GM18861 (cell line): ENCODE results near the gene DHCR24.
"Not testable (repeated sequence)": the region's sequence is repeated elsewhere in the genome, so short reads cannot be mapped to it uniquely, and the experiment has no call there.

Experiments
- ATAC-seq: cut with Tn5 transposase; IDR thresholded peaks from one replicate; pipeline ENCODE4 v1.9.1; 2021; ENCODE audit not compliant: unreplicated experiment

Gene DHCR24, protein sequence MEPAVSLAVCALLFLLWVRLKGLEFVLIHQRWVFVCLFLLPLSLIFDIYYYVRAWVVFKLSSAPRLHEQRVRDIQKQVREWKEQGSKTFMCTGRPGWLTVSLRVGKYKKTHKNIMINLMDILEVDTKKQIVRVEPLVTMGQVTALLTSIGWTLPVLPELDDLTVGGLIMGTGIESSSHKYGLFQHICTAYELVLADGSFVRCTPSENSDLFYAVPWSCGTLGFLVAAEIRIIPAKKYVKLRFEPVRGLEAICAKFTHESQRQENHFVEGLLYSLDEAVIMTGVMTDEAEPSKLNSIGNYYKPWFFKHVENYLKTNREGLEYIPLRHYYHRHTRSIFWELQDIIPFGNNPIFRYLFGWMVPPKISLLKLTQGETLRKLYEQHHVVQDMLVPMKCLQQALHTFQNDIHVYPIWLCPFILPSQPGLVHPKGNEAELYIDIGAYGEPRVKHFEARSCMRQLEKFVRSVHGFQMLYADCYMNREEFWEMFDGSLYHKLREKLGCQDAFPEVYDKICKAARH

DNA sequence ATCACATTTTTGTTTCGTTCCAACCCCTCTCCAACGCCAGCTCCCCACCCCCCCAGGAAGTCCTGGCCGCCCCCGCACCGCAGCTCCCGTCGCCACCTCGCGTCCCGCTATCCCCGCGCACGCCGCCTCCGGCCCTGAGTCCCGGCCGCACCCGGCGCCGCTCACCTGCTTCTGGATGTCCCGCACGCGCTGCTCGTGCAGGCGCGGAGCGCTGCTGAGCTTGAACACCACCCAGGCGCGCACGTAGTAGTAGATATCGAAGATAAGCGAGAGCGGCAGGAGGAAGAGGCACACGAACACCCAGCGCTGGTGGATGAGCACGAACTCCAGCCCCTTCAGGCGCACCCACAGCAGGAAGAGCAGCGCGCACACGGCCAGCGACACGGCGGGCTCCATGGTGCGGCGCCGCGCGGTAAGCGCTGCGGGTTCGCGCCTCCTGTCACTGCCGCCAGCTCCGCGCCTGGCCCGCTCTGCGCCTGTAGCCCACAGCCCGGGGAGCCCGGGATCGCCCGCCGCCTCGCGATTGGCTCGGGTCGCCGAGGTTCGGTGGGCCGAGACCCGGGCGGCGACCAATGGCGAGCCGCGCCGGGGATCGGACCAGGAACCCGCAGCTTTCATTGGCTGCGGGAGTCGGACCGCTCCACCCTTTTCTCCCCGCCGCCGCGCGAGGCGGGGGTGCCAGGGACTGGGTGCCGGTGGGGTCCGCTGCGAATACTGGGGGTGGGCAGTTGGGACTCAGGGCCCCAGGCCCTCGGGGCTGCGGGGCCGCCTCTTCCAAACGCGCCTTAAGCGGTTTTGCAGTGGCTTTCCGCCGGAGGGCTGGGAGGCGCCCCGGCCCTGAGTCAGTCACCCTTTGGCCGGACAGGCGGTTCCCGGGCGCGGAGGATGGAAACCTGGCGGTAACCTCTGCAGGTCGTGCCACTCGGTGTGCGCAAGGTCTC lies at the start of gene DHCR24:
TSS of gene DHCR24 (minus strand) at position 472 of the 941 bp plus-strand sequence. CDS start at position 396, 76 bp downstream.
- peak; percentile 89 for ATAC-seq

DNA sequence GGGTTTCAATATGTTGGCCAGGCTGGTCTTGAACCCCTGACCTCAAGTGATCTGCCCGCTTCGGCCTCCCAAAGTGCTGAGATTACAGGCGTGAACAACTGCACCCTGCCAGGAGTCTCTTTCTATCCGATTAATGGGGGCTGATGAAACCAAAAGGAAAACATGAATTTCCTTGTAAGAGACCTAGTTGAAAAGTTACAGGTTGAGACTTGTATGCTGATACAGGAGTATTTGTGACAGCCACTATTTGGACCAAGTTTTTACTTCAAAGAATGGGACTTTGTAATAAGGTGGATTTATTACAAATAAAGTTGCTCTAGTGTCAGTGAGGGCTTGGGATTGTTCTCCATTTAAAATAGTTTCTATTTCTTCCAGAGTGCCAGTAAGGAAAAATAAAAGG lies 49.8 kb upstream of the DHCR24 start:
- ATAC-seq: no peak

DNA sequence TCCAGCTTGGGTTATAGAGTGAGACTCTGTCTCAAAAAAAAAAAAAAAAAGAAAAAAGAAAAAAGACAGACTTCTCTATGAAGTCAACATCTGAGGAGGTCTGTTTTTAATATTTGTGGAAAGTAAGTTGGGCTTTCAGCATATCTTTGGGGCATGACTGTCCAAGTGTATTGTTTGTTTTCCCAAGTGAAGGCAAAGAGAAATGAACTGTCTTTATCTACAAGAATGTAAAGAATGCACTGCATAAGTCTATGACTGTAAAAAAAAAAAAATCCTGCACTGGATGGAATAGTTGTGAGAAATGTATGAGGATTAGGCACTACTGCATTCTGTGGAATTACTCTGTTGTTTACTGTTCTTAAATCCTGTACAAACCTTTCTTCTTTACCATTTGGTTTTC lies 47.9 kb upstream of the DHCR24 start:
- no peak for ATAC-seq

DNA sequence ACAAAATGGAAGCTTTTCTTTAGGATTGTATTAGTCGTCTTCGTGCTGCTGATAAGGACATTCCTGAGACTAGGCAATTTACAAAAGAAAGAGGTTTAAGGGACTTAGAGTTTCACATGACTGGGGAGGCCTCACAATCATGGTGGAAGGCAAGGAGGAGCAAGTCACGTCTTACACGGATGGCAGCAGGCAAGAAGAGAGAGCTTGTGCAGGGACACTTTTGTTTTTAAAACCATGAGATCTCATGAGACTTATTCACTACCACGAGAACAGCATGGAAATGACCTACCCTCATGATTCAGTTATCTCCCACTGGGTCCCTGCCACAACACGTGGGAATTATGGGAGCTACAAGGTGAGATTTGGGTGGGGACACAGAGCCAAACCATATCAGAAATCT lies 47.1 kb upstream of the DHCR24 start:
- not testable (repeated sequence) for ATAC-seq

DNA sequence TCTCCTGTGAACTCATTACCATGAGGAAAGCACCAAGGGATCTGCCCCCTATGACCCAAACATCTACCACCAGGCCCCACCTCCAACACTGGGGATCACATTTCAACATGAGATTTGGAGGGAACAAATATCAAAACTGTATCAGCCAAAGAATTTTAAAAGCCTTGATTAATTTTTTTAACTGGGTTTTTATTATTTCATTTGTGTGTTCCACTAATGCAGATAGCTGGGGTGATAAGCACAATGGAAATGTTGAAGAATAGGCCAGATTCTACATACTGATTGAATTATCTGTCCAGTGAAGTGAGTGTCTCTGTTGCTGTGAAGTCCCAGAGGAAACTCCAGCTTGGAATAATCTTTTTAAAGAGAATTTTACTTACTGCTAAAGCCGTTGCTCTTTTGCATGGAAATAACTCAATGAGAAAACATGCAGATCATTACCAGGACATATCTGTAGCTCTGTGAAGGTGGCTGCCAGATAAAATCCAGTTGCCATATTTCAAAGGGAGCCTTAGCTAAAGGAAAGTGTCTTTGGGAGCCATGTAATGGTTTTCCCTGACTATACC lies 44.4 kb upstream of the DHCR24 start:
- no peak for ATAC-seq

DNA sequence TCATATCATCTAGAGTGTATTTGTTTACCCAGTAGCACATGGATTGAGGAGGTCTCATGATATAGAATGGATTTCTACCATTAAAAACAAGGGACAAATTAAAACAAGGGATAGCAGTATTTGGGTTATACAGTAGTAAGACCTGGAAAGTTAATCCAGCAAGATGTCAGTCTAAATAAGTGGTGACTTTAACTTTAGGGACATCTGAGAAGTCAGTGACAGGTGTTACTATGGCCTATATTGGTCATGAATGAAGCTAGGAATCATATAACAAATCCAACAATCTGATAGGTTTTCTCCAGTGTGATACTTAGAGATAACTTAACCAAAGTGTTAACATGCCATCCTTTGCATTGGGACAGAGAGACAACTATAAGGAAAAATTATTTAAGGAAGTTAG lies 42.7 kb upstream of the DHCR24 start:
- ATAC-seq: no peak

DNA sequence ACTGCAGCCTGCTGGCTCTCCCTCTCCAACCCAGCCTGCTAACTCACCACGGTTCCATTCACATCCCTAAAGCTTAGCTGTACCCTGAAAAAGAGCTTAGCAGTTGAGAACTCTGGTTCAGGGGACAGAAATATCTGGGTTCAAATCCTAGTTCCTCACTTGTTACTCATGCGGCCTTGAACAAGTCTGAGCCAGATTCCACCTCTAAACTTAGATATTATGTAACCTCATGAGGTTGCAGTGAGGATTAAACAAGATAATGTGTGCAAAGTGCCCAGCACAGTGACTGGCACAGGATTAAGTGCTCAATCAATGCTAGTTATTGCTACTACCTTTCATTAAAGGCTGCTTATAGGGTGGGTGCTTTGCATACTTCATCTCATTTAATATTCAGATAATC lies 41.3 kb upstream of the DHCR24 start:
- ATAC-seq: no peak

DNA sequence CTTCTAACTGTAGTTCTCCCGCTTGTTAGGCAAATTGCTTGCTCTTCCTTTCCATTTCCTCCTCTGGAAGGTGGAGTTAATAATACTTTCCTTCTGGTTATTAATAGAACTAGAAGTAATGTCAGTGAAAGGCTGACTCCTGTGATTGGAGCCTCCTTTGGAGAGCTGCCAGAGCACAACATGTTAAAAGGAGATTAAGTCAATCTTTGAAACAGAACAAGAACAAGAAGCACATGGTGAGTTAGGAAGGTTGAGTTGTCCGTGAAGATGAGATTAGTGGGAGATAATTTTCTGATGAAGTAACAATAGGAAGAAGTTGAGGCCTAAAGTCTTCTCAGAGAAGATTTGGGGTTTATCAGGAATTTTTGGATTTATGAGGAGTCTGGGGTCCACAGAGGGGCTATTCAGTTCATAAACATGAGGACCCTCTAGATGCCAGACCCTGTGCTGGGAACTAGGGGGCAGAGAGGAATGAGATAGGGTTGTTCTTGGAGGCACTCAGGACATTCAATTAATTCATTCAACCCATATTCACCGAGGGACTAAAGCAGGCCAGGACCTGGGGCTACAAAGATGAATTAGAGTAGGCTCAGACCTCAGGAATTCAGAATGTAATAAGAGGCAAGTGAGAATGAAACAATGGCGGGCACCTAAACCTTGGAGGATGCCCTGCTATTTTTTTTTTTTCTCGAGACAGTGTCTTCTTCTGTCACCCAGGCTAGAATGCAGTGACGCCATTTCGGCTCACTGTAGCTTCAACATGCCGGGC lies 40.7 kb upstream of the DHCR24 start:
- no peak for ATAC-seq

DNA sequence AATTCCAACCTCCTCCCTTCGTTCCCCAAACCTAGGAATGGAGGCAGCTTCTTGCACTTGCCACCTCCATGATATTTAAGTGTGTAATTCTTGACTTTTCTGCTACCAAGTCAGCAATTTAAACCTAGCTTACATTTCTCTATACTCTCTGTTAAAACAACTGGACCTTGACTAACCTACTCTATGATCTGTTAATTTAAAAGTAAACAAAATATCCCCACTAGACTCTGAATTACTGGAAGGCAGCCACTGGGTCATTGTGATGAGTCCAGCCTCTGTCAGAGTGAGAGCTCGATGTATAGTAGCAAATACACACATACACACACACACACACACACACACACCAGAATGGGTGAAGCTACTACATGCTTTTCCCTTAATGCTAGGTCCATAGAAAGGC lies 40.0 kb upstream of the DHCR24 start:
- no peak for ATAC-seq

DNA sequence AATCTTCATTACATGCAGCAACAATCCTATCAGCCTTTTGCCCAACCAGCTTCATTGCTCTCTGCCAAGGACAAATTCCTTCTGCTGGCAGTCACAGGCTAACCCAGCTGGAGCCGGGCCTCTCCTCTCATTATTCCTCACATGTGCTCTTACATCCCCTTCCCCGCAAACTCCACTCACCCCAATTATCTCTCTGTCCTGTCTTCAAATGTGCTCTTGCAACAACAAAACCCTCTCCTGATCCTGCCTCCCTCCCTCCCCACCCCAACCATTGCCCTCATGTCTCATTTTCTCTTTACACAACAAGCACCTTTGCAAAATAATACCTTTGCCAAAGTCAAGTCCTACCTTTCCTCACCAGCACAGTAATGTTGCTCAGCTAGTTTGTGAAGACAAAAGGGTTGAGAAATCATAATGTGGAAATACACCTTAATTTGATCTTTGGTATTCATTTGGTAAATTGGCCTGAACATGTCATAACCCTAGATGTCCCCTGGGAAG lies 36.0 kb upstream of the DHCR24 start:
- no peak for ATAC-seq

DNA sequence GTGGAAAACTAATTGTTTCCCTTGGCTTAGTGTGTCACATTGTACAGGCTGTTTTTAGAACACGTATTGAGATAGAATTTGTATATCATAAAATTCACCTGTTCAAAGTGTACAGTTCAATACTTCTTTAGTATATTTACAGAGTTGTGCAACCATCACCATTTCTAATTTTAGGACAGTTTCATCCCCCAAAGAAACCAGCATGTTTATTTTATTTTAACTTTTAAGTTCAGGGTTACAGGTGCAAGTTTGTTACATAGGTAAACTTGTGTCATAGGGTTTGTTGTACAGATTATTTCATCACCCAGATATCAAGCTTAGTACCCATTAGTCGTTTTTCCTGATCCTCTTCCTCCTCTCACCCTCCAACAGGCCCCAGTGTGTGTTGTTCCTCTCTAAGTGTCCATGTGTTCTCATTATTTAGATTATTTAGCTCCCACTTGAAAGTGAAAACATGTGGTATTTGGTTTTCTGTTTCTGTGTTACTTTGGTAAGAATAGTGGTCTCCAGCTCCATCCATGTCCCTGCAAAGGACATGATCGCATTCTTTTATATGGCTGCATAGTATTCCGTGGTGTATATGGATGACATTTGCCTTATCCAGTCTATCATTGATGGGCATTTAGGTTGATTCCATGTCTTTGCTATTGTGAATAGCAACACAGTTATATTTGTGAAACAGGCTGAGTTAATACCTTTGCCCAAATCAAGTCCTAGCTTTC lies 35.2 kb upstream of the DHCR24 start:
- no peak for ATAC-seq

DNA sequence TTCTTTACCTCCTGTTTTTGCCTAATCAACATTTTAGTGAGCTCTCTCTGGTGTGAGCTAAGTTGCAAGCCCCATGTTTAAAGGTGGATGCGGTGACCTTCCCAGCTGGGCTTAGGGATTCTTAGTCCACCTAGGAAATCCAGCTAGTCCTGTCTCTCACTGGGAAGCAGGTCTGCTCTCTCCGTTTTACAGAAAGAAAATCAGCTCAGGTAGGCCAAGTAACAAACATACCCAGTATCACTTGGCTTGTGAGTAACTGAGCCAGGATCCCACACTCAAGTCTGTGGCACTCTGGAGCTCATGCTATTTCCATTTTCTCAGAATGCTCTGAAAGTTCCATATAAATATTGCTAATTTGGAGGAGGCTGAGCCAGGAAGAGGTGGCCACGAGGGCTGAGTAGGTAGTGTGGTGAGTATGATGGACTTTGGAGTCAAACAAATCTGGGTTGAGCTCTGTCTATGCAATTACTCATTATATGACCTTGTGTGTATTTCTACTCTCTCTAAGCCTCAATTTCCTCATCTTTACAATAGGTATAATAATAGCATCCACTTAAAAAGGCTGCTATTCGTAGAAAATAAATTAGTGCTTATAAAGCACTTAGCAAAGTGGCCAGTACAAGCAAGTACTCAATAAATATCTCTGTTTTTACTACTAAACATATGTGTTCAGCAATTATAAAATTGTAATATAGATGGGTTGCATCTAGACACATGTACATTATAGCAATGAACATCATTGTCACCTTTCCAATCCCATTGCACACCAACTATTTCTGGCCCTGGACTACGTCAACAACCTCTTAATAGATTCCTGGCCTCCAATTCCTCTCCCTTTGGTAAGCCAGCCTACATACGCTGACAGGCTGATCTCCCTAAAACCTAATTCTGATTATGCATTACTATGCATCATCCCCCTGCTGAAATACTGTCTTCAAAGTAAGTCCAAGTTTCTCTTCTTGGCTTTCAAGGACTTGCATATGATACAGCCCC lies 32.7 kb upstream of the DHCR24 start:
- ATAC-seq: no peak

DNA sequence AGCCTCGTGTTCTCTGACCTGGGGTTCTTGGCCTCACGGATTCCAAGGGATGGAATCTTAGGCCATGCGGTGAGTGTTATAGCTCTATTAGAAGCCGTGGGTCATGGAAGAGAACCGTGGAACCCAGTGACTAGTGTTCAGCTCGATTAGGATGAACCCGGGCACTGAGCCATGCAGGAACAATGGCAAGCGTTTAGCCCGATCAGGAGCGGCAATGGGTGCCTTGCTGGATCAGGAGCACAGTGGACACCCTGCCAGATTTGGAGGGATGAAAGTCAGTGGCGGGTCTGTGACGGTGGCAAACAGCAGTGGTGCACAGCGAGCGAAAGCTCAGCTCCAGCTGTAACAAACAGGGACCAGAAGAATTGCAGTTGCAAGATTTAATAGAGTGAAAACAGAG lies 24.1 kb upstream of the DHCR24 start:
- not testable (repeated sequence) for ATAC-seq

DNA sequence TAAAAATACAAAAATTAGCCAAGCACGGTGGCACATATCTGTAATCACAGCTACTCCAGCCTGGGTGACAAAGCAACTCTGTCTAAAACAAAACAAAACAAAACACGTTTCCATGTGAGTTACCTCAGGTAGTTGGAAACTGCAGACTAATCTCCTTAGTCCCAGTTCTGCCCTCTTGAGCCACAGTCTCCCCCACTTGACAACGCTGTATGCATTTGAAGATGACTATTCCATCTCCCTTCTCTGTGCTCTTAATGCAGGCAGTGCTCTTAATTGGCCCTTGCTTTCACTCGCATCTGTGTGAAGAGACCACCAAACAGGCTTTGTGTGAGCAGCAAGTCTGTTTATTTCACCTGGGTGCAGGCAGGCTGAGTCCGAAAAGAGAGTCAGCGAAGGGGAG lies 19.6 kb upstream of the DHCR24 start:
- ATAC-seq: no peak

DNA sequence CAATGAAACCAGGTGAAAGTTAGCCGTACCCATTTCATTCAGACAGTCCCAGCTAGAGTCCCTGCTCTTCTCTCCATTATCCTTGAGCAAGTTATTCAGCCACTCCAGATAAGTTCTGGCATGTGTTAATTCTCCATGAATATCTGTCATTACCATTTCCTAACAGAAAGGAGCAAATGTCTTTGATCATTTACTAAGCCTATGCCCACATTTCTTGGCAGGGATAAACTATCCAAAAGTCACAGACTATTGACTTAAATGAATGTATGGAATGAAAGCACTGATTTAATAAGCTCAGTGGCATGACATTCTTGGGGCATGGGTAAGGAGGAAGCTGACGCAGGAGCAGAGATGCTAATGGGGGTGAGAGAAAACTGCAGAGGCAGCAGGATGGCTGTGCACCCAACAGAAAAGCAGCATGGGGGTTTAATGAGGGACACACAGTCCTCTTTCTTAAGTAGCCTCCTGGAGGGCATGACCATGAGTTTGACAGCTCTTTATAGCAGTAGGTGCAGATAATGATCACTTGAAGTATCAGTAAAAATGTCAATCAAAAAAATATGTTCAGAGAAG lies 17.6 kb upstream of the DHCR24 start:
- ATAC-seq: no peak

DNA sequence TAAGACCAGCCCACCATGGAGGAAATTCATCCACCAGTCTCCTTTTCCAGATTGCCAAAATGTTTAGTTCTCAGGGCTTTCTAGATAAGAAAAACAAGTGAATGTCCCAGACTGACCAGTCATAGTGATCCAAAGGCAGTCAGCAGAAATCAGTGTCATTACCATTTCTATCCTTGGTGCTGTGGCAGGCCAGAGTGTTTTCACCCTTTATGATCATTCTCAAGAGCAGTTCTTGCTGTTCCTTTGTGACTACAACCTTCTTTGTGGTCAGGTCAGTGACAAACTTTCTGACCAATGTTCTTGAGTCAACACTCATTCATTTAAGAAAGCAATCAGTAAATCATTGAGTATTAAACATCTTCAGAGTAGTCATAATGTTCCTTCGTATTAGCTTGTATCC lies 7.3 kb upstream of the DHCR24 start:
- no peak for ATAC-seq

DNA sequence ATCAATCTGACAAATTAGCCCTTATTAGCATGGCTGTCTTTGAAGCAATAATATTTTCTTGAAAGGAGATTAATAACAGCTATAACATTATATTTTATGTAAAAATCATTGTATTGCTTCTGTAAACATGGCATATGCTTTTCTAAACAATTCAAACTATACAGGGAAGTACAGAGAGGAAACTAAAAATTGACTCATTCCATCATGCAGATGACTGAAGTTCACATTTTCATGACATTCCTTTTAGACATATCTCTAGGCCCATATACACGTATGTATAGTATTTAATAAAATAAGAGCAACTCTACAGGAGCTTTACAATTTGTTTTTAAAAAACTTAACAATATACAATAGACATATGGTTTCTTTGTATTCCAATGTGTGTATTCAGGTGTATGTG lies 5.6 kb upstream of the DHCR24 start:
- no peak for ATAC-seq

DNA sequence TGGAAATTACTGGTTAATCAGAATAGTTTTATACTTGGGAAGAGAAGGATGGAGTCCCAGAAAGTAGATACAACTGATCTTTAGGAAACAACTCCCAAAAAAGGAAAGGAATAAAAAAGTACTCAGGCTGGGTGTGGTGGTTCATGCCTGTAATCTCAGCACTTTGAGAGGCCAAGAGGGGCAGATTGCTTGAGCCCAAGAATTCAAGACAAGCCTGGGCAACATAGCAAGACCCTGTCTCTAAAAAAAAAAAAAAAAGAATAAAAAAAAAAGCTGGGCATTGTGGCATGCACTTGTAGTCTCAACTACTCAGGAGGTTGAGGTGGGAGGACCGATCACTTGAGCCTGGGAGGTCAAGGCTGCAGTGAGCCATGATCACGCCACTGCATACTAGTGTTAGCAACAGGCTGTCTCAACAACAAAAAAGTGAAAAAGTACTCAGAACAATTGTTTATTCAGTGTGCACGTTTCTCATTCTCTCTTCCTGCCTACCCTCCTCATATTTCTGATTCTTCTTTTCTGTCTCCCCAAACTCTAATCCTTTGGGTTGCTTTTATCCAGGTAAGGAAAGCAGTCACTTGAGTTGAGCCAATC lies 2.2 kb upstream of the DHCR24 start:
- ATAC-seq: no peak
